ENCODE measurements around the gene EPS8L3. TPM values are rescaled to one million over a fixed set of nuclear protein-coding genes. Genes with fewer than 3 reads are reported as not detected.

The EPS8L3 gene
- total and polyA plus RNA-seq, 2 of the 8 experiments (the other 6 are each of a cell fraction or from before 2014, with no cell fraction given): not detected

GRCh38 chr1:109721042-109721441, 42.7 kb downstream of the EPS8L3 start:
- 94% methylated on average over 5 of the region's 5 CpGs; no CpG with 5 or more reads in 1 of the 2 experiments for WGBS, 2 experiments (ENCODE audit: extremely low coverage in 1 of 2, insufficient coverage in 1 of 2, insufficient read length in 1 of 2, insufficient replicate concordance in 2 of 2, low coverage in 1 of 2, low lambda C conversion rate in 2 of 2, missing lambda C conversion rate in 1 of 2)
- H2BK12ac ChIP-seq (ENCODE audit: low read depth, low read length): no peak overlapping the region
- no peak overlapping the region for H2BK120ac ChIP-seq (replicated peaks; ENCODE audit: low read depth, low read length)
- no peaks in the 10 kb centered on the region for H3K36me3 ChIP-seq (ENCODE audit: control insufficient read depth in 2 of 4, insufficient read depth in 4 of 4, low read length in 3 of 4)
- H2BK20ac ChIP-seq (ENCODE audit: low read length): no peak overlapping the region
- H3K27me3 ChIP-seq (replicated peaks in 1 of 4; ENCODE audit: control insufficient read depth in 3 of 4, extremely low read depth in 1 of 4, insufficient read depth in 3 of 4, low read length in 3 of 4): no peaks in the 10 kb centered on the region
- ChIA-PET POLR2A (ENCODE audit: partially characterized antibody) (no interaction called here), CTCF (ENCODE audit: partially characterized antibody) (interaction anchor here (1.0 to 7.4 kb wide), 4 partner anchors 16 to 68 kb away, joined by 3 to 51 read pairs (median 4); no protein-coding TSS in a partner anchor)
- no peak overlapping the region for H3K23ac ChIP-seq (ENCODE audit: insufficient read length)
- no peaks in the 10 kb centered on the region for H3K79me1 ChIP-seq (ENCODE audit: low read depth, low read length)
- H4K20me1 ChIP-seq (replicated peaks in 1 of 2; ENCODE audit: control insufficient read depth in 1 of 2, insufficient read depth in 2 of 2, low read length in 2 of 2): no peaks in the 10 kb centered on the region
- H3K9ac ChIP-seq (replicated peaks in 1 of 4; ENCODE audit: extremely low read depth in 1 of 4, low read depth in 3 of 4, low read length in 3 of 4): no peak overlapping the region
- no peaks in the 10 kb centered on the region for H3K9me3 ChIP-seq (ENCODE audit: insufficient read depth in 2 of 2, low read depth in 1 of 2, low read length in 1 of 2)
- no peak for FAIRE-seq
- no peak overlapping the region for H3K4me2 ChIP-seq (ENCODE audit: insufficient read depth in 1 of 2, low read depth in 2 of 2, low read length in 2 of 2)
- no peak overlapping the region for H2AK5ac ChIP-seq (ENCODE audit: low read depth, low read length)
- H3K18ac ChIP-seq (ENCODE audit: extremely low read depth, low read length): no peak overlapping the region
- no peak overlapping the region for H3K14ac ChIP-seq (ENCODE audit: insufficient read length)
- H3K4ac ChIP-seq (replicated peaks; ENCODE audit: insufficient read length, low read depth, low read length): no peak overlapping the region
- H2AFZ ChIP-seq (ENCODE audit: low read length): no peak overlapping the region
- no peak overlapping the region for H4K8ac ChIP-seq (ENCODE audit: extremely low read depth, insufficient read depth, low read length)
- no peak overlapping the region for H2BK5ac ChIP-seq (ENCODE audit: low read depth, low read length)
- H2BK15ac ChIP-seq (ENCODE audit: low read length): no peak overlapping the region
- H3K23me2 ChIP-seq (ENCODE audit: low read depth, low read length): no peaks in the 10 kb centered on the region
- H3K79me2 ChIP-seq (ENCODE audit: control insufficient read depth in 1 of 2, insufficient read depth in 2 of 2, low read length in 2 of 2): no peaks in the 10 kb centered on the region
- H3K4me3 ChIP-seq (ENCODE audit: extremely low read depth in 1 of 4, insufficient read depth in 2 of 4, low read depth in 3 of 4, low read length in 4 of 4): no peak overlapping the region
- no peak overlapping the region for H3K56ac ChIP-seq (replicated peaks; ENCODE audit: insufficient read length, low read depth, low read length)
- no peak overlapping the region for H4K5ac ChIP-seq (ENCODE audit: insufficient read length, low read depth, low read length)
- H4K91ac ChIP-seq (replicated peaks; ENCODE audit: insufficient read length, low read length): no peak overlapping the region
- H3K4me1 ChIP-seq (replicated peaks in 1 of 4; ENCODE audit: control insufficient read depth in 3 of 4, insufficient read depth in 4 of 4, low read length in 3 of 4): no peaks in the 10 kb centered on the region
- no peak overlapping the region for H3K27ac ChIP-seq (ENCODE audit: low read depth, low read length)
- DNase-seq (ENCODE audit: low read depth in 1 of 2, low spot score in 2 of 2): no peak
- TF ChIP-seq ZNF274 (IDR thresholded peaks at IDR 0.05; ENCODE audit: borderline replicate concordance, extremely low read depth, low read length) (no peak), CTCF (IDR thresholded peaks at IDR 0.05; ENCODE audit: control extremely low read depth in 1 of 3, insufficient read depth in 1 of 3, low read depth in 1 of 3, low read length in 3 of 3) (no peak), MAX (IDR thresholded peaks at IDR 0.05) (no peak), E2F6 (IDR thresholded peaks at IDR 0.05) (no peak), YY1 (IDR thresholded peaks at IDR 0.05; ENCODE audit: low read depth, low read length) (no peak), POU5F1 (IDR thresholded peaks at IDR 0.05; ENCODE audit: low read depth, low read length) (no peak), GTF2F1 (IDR thresholded peaks at IDR 0.05; ENCODE audit: borderline replicate concordance, low read depth, low read length) (no peak), SP1 (IDR thresholded peaks at IDR 0.05; ENCODE audit: low read depth, low read length) (no peak), JUND (IDR thresholded peaks at IDR 0.05; ENCODE audit: low read length) (no peak), SP4 (IDR thresholded peaks at IDR 0.05; ENCODE audit: low read length) (no peak), RNF2 (IDR thresholded peaks at IDR 0.05; ENCODE audit: borderline replicate concordance, low read depth, low read length, missing control alignments, poor library complexity, severe bottlenecking) (no peak)

Measured in H1 (cell line).